Erythroblast (primary cell): Measurements from ENCODE around the gene BOLL.
"Not testable (repeated sequence)": the region's sequence is repeated elsewhere in the genome, so short reads cannot be mapped to it uniquely, and the experiment has no call there.

Experiments
- DNase-seq, 2 experiments: peaks; one replicate each; lab custom pipeline; 2025; lab: John Stamatoyannopoulos, UW
- GATA1 ChIP-seq: IDR thresholded peaks from 2 replicates; pipeline ENCODE4 v1.6.1; 2011; ENCODE audit warnings: low read depth, mild to moderate bottlenecking, control low read depth, low read length, moderate library complexity
- POLR2A ChIP-seq: IDR thresholded peaks from 2 replicates; pipeline ENCODE4 v1.6.1; 2011; ENCODE audit warnings: mild to moderate bottlenecking, low read length

BOLL gene

GRCh38 chr2:197707316-197708213 is 77.6 kb downstream of the BOLL start:
- no peak for TF ChIP-seq POLR2A
- no peak for TF ChIP-seq GATA1
- peak; percentile 58 to 67 for DNase-seq

GRCh38 chr2:197706839-197707207 is 78.3 kb downstream of the BOLL start:
- DNase-seq: peak in 1 of 2 experiments; percentile 25
- TF ChIP-seq POLR2A: no peak
- TF ChIP-seq GATA1: no peak

- no peak for TF ChIP-seq POLR2A
- no peak for TF ChIP-seq GATA1
- DNase-seq: peak; percentile 29 to 46
These were observed 78.9 kb downstream of the BOLL start for GRCh38 chr2:197705912-197706838.

GRCh38 chr2:197705121-197705911 is 79.8 kb downstream of the BOLL start, which contains the start of gene MARS2:
TSS of gene MARS2 (plus strand) at chr2:197705369. CDS start at chr2:197705406, 37 bp downstream.
- TF ChIP-seq GATA1 (no peak), POLR2A (peak; percentile 68)
- DNase-seq: peak; percentile 96 to 98

GRCh38 chr2:197704434-197705120 is 80.5 kb downstream of the BOLL start:
- TF ChIP-seq GATA1 (no peak), POLR2A (peak; percentile 83)
- no peak for DNase-seq

- no peak for TF ChIP-seq GATA1
- TF ChIP-seq POLR2A: no peak
- no peak for DNase-seq
These were observed 84.2 kb downstream of the BOLL start for GRCh38 chr2:197700960-197701359.

GRCh38 chr2:197699724-197700123 is 85.4 kb downstream of the BOLL start:
- DNase-seq: not testable (repeated sequence)

GRCh38 chr2:197696571-197696970 is 88.5 kb downstream of the BOLL start:
- not testable (repeated sequence) for DNase-seq

GRCh38 chr2:197695971-197696370 is 89.1 kb downstream of the BOLL start:
- not testable (repeated sequence) for DNase-seq

GRCh38 chr2:197695206-197695605 is 89.9 kb downstream of the BOLL start:
- not testable (repeated sequence) for DNase-seq

GRCh38 chr2:197677483-197677882 is 107.6 kb downstream of the BOLL start:
- no peak for DNase-seq
- TF ChIP-seq POLR2A (no peak), GATA1 (no peak)

- TF ChIP-seq GATA1 (no peak), POLR2A (no peak)
- no peak for DNase-seq
These were observed 108.1 kb downstream of the BOLL start for GRCh38 chr2:197677056-197677455.
